ELR (cell line): ENCODE measurements around the gene NLRP12.
"Not testable (repeated sequence)": the region's sequence is repeated elsewhere in the genome, so short reads cannot be mapped to it uniquely, and the experiment has no call there.

Experiments used
- DNase-seq: peaks from one replicate; pipeline ENCODE4 v3.0.0-alpha.2; 2015; ENCODE audit warnings: low read depth

The NLRP12 gene

DNA sequence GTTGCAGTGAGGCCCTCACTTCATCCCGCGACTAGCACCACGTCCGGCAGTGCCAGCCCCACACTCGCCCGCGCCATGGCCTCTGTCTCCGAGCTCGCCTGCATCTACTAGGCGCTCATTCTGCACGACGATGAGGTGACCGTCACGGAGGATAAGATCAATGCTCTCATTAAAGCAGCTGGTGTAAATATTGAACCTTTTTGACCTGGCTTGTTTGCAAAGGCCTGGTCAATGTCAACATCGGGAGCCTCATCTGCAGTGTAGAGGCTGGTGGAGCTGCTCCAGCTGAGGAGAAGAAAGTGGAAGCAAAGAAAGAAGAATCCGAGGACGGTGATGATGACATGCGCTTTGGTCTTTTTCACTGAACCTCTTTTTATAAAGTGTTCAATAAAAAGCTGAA is 48.6 kb downstream of the NLRP12 start:
- DNase-seq = no peak

DNA sequence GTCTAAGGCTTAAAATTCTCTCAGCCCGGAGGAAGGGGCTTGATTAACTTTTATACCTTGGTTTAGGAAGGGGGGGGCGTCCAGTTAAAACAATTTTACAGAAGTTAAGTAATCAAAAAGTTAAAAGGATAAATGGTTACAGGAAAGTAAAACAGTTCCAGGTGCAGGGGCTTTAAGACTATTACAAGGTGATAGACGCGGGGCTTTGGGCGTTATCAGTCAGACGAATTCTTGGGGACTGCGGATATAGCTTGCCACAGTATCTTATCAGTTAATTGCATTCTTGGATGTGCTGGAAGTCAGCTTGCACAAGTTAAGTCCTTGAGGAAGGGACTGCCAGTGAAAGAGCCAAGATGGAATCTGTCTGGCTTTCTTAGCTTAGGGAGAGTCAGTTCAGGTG is 49.6 kb downstream of the NLRP12 start:
- DNase-seq = not testable (repeated sequence)

DNA sequence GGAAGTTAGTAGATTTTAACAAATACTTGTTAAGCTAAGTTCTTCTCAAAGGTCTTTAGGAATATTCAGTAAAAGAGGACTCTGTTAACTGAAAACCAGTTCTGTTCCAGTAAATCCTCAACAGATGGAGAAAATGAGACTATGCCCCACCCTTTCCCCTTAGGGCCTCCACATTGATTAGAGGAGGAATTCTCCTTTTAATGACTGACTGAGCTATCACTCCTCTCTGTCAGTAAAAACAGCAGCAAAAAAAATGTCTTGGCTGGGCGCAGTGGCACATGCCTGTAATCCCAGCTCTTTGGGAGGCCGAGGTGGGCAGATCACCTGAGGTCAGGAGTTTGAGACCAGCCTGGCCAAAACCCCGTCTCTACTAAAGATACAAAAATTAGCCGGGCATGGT is 50.1 kb downstream of the NLRP12 start:
- DNase-seq = no peak

DNA sequence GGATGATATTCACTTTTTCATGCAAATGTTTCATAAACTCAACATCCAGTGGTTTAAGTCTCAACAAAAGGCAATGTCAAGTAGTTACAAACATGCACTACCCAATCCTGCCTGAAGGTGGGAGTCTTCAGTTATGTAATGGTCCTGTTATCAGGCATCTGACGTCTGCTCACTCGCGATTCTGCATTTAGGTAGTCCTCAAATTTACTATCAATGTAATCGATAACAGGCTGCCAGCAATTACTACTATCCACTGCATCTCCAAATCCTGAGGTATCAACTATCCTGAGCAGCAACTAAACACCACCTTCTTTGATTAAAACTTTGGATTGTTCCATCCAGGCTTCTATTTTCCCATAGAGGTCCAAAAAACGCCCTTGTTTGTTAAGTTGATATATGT is 51.2 kb downstream of the NLRP12 start:
- DNase-seq = peak; percentile 68

DNA sequence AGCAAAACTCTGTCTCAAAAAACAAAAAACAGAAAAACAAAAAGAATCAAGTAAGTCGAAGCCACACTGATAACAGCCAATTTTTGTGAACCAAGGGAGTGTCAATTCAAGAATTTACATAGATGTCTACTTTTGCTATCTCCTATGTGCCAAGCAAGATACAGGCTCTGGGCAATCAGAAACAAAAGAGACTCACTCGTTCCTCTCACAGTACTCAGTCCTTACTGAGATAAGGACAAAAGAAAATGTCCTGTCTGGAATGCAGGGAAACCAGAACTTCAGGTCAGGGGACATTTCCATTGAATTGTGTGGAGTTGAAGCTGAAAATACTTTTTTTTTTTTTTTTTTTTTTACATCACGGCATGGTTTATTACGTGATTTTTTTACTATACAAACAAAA is 53.0 kb downstream of the NLRP12 start:
- DNase-seq = no peak

DNA sequence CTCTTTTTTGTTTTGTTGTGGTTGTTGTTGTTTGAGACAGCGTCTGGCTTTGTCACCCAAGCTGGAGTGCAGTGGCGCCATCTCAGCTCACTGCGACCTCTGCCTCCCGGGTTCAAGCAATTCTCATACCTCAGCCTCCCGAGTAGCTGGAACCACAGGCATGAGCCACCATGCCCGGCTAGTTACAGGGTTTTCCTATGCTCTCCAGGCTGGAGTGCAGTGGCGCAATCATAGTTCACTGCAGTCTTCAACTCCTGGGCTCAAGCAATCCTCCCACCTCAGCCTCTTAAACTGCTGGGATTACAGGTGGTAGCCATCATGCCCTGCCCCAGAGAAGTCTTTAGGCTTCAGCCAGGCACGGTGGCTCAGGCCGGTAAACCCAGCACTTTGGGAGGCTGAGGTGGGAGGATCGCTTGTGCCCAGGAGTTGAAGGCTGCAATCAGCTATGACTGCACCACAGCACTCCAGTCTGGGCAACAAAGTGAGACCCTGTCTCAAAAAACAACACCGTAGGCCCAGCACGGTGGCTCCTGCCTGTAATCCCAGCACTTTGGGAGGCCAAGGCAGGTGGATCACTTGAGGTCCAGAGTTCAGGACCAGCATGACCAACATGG is 54.3 kb downstream of the NLRP12 start:
- DNase-seq = not testable (repeated sequence)

DNA sequence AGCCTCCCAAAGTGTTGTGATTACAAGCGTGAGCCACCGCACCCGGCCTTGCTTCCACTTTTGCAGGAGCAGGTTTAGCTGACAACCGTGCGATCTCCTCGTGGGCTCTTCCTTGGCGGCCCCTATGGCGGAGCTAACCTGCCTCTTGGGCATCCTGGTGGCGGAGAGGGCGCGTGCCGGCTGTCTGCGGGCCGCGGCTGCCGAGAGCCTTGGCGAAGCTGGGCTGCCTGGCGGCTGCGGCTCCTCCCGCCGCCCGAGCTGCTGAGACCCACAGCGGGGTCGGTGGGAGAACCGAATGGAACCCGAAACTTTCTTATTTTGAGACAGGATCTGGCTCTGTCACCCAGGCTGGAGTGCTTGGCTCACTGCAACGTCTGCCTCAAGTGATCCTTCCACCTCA is 55.7 kb downstream of the NLRP12 start:
- no peak for DNase-seq

DNA sequence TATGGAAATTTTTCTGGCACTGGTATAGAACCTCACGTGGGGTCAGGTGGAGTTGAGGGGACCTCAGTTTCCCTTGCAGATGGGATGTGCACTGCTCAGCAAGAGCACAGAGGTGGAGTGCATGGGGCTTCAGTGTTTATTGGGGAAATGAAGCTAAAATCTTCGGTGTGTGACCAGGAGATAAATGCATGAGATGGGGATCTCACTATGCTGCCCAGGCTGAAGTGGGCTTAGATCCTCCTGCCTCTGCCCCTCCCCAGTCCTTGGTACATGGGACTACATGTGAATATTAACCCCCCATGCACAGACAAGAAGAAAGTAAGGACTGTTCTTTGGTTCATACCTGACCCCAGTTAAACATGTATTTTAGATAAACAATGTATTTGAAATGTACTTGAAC is 65.1 kb downstream of the NLRP12 start:
- not testable (repeated sequence) for DNase-seq
